Endothelial cell of umbilical vein (primary cell): ENCODE results near the gene C17orf78. TPM values are rescaled to one million over a fixed set of nuclear protein-coding genes. Genes with fewer than 3 reads are reported as not detected.

Experiments
- BruUV-seq: library from RNA; stranded (reverse); fragments of 400-500 nt; replicated peaks from 2 replicates; lab custom pipeline; 2021; lab: Mats Ljungman, UMichigan
- CTCF ChIA-PET: fragments of 300-600, 350-600 bp; sonication (Branson Sonifier 250); formaldehyde crosslinking; loops from one replicate; lab custom pipeline; 2021; ENCODE audit warnings: antibody characterized with exemption, inconsistent platforms; lab: Charles Lee
- POLR2A ChIA-PET: fragments of 300-600, 350-600 bp; sonication (Branson Sonifier 250); formaldehyde crosslinking; loops from one replicate; lab custom pipeline; 2021; ENCODE audit warnings: antibody characterized with exemption, inconsistent platforms; lab: Charles Lee
- DNase-seq: peaks from one replicate; pipeline ENCODE4 v3.0.0-alpha.2; 2011; ENCODE audit warnings: low read depth, low spot score
- FAIRE-seq: peaks from 2 replicates; lab custom pipeline; 2011; peaks lifted over from hg19 to GRCh38; lab: Jason Lieb, UNC
- H2AFZ ChIP-seq: 2 replicates; pipeline ENCODE4 v1.6.0; 2012; ENCODE audit warnings: low read depth, low read length, control low read depth, inconsistent platforms
- H3K27ac ChIP-seq: 2 replicates; pipeline ENCODE4 v1.5.1; 2011; ENCODE audit warnings: low read depth, mild to moderate bottlenecking, control low read depth, low read length, moderate library complexity; ENCODE audit not compliant: insufficient read depth
- H3K27me3 ChIP-seq, 2 experiments: 2 replicates each; pipeline versions ENCODE4 v1.6.0 to v1.6.1; 2011; ENCODE audit warnings: low read length in 2 of 2, mixed read lengths in 1 of 2; ENCODE audit not compliant: control insufficient read depth in 2 of 2, insufficient read depth in 2 of 2
- H3K36me3 ChIP-seq, 2 experiments: 2 replicates in 1 of 2; 3 replicates in 1 of 2; pipeline ENCODE4 v1.5.1; 2011; ENCODE audit warnings: low read length in 2 of 2, mild to moderate bottlenecking in 1 of 2, moderate library complexity in 1 of 2; ENCODE audit not compliant: control insufficient read depth in 2 of 2, insufficient read depth in 2 of 2; ENCODE audit errors: extremely low read depth in 1 of 2
- H3K4me1 ChIP-seq: 3 replicates; pipeline ENCODE4 v1.5.1; 2011; ENCODE audit warnings: mild to moderate bottlenecking, low read length; ENCODE audit not compliant: control insufficient read depth, insufficient read depth; ENCODE audit errors: extremely low read depth
- H3K4me2 ChIP-seq: 2 replicates; pipeline ENCODE4 v1.6.1; 2011; ENCODE audit warnings: low read length, control low read depth, mixed read lengths; ENCODE audit not compliant: insufficient read depth
- H3K4me3 ChIP-seq, 3 experiments: fragments of 200-600 bp in 1 of 3; sonication (generic), shearing (Covaris generic) in 1 of 3; replicated peaks in 1 of 3; 2 replicates each; pipeline ENCODE4 v1.5.1; 2011 to 2016; ENCODE audit warnings: control low read depth in 3 of 3, low read length in 3 of 3, mild to moderate bottlenecking in 2 of 3, inconsistent platforms in 1 of 3, low read depth in 1 of 3, moderate library complexity in 1 of 3; ENCODE audit not compliant: insufficient read depth in 1 of 3
- H3K79me2 ChIP-seq: 2 replicates; pipeline ENCODE4 v1.6.0; 2012; ENCODE audit warnings: low read length, inconsistent platforms; ENCODE audit not compliant: control insufficient read depth, insufficient read depth
- H3K9ac ChIP-seq: replicated peaks from 2 replicates; pipeline ENCODE3; 2011; ENCODE audit warnings: low read length, control low read depth; ENCODE audit not compliant: insufficient read depth; ENCODE audit errors: extremely low read depth
- H3K9me1 ChIP-seq: replicated peaks from 3 replicates; pipeline ENCODE4 v1.6.0; 2011; ENCODE audit warnings: mild to moderate bottlenecking, low read length; ENCODE audit not compliant: control insufficient read depth, insufficient read depth; ENCODE audit errors: extremely low read depth
- H3K9me3 ChIP-seq: replicated peaks from 2 replicates; pipeline ENCODE4 v1.5.1; 2012; ENCODE audit warnings: low read length, inconsistent platforms; ENCODE audit not compliant: control insufficient read depth, insufficient read depth
- H4K20me1 ChIP-seq: replicated peaks from 2 replicates; pipeline ENCODE3; 2011; ENCODE audit warnings: mild to moderate bottlenecking, low read length; ENCODE audit not compliant: control insufficient read depth, insufficient read depth; ENCODE audit errors: extremely low read depth
- CTCF ChIP-seq, 2 donors: IDR thresholded peaks; 1 replicate in 1 of 2; 2 replicates in 1 of 2; pipeline ENCODE4 v1.5.1; 2011; ENCODE audit warnings: low read length in 2 of 2, mild to moderate bottlenecking in 2 of 2, moderate library complexity in 2 of 2, control low read depth in 1 of 2, inconsistent platforms in 1 of 2, low read depth in 1 of 2; ENCODE audit not compliant: insufficient read depth in 1 of 2; ENCODE audit errors: extremely low read depth in 1 of 2
- EZH2 ChIP-seq: IDR thresholded peaks from 2 replicates; pipeline ENCODE4 v1.6.1; 2012; ENCODE audit warnings: borderline replicate concordance, low read depth, mild to moderate bottlenecking, moderate library complexity, low read length, inconsistent platforms; ENCODE audit not compliant: severe bottlenecking
- FOS ChIP-seq: IDR thresholded peaks from 2 replicates; pipeline ENCODE4 v1.6.1; 2011; ENCODE audit warnings: mild to moderate bottlenecking, low read length, moderate library complexity, borderline replicate concordance; ENCODE audit not compliant: insufficient read depth
- GATA2 ChIP-seq: IDR thresholded peaks from 2 replicates; pipeline ENCODE4 v1.7.0; 2011; ENCODE audit warnings: low read depth, mild to moderate bottlenecking, moderate library complexity, mixed read lengths, low read length; ENCODE audit not compliant: insufficient read length, insufficient read depth
- JUN ChIP-seq: IDR thresholded peaks from 2 replicates; pipeline ENCODE4 v1.6.1; 2011; ENCODE audit warnings: borderline replicate concordance, low read depth; ENCODE audit not compliant: insufficient read length, insufficient read depth
- MAX ChIP-seq: IDR thresholded peaks from 2 replicates; pipeline ENCODE4 v1.6.1; 2011; ENCODE audit not compliant: insufficient read depth, insufficient read length
- MYC ChIP-seq: IDR thresholded peaks from one replicate; pipeline ENCODE4 v1.6.1; 2011; ENCODE audit warnings: mild to moderate bottlenecking, low read depth, low read length
- POLR2A ChIP-seq: IDR thresholded peaks from 2 replicates; pipeline ENCODE4 v1.6.1; 2012; ENCODE audit warnings: low read depth, mild to moderate bottlenecking, control low read depth, low read length
- POLR2AphosphoS5 ChIP-seq: IDR thresholded peaks from 2 replicates; pipeline ENCODE4 v1.6.1; 2012; ENCODE audit warnings: low read depth, mild to moderate bottlenecking, control low read depth, low read length, moderate library complexity; ENCODE audit not compliant: insufficient read depth
- dilution Hi-C: fragments of 300-500 bp; cut with MboI; formaldehyde crosslinking; loops from one replicate; pipeline ENCODE4 v1.15.0; 2019; ENCODE audit warnings: low sequenced_read_pairs; ENCODE audit not compliant: extremely low pct_ligation_motif_present
- intact Hi-C: fragments of 100-400 bp; cut with micrococcal nuclease; formaldehyde crosslinking; loops from one replicate; pipeline ENCODE4 v1.10.0; 2022
- polyA plus RNA-seq, 4 experiments: library from polyadenylated mRNA; depleted of rRNA in 3 of 4; stranded (reverse) in 3 of 4; unstranded in 1 of 4; fragments of >200 nt; gene quantifications; 2 replicates each; pipeline versions ENCODE4 v1.2.1 to v1.2.3, GENCODE V29; 2011 to 2012; ENCODE audit warnings: missing spikeins in 1 of 4
- total RNA-seq: library from RNA; stranded (reverse); gene quantifications from 2 replicates; pipeline ENCODE4 v1.2.3, GENCODE V29; 2021

The C17orf78 gene
- total and polyA plus RNA-seq, 2 donors (not counting 3 experiments of a cell fraction or from before 2014, with no cell fraction given): not detected

- TF ChIP-seq EZH2: no peak
- TF ChIP-seq JUN: no peak
- TF ChIP-seq CTCF (IDR thresholded peaks at IDR 0.05; ENCODE audit: extremely low read depth in 1 of 2, insufficient read depth in 1 of 2, low read depth in 1 of 2, low read length in 2 of 2): no peak
- no peak for TF ChIP-seq FOS
- TF ChIP-seq POLR2A: no peak
- TF ChIP-seq MYC: no peak
- Histone ChIP-seq H3K9me1 (no peaks in the 10 kb centered on the region), H3K27ac (no peak overlapping the region), H3K4me2 (no peak overlapping the region), H3K4me3 (no peak overlapping the region), H3K9ac (no peak overlapping the region), H3K36me3 (peaks cover 0 to 11% of the 10 kb centered on the region in 2 experiments), H4K20me1 (no peaks in the 10 kb centered on the region), H2AFZ (no peak overlapping the region), H3K4me1 (no peaks in the 10 kb centered on the region), H3K27me3 (no peaks in the 10 kb centered on the region), H3K79me2 (peaks cover 4% of the 10 kb centered on the region), H3K9me3 (no peaks in the 10 kb centered on the region)
- FAIRE-seq (no peak), DNase-seq (no peak)
- intact Hi-C loops (no loop called here), dilution Hi-C loops (no loop called here)
- no TSS peak for BruUV-seq
- ChIA-PET CTCF (interaction anchor here (1.7 to 2.2 kb wide), 2 partner anchors 10 to 56 kb away, joined by 10 read pairs; no protein-coding TSS in a partner anchor), POLR2A (no interaction called here)
These were observed 53.3 kb downstream of the C17orf78 start for GRCh38 chr17:37429039-37429438.

GRCh38 chr17:37429453-37429852 lies 53.7 kb downstream of the C17orf78 start:
- DNase-seq (no peak), FAIRE-seq (no peak)
- dilution Hi-C loops: no loop called here
- Histone ChIP-seq H3K4me1 (no peaks in the 10 kb centered on the region), H3K27me3 (no peaks in the 10 kb centered on the region), H3K36me3 (peaks cover 0 to 11% of the 10 kb centered on the region in 2 experiments), H4K20me1 (no peaks in the 10 kb centered on the region), H3K4me2 (no peak overlapping the region), H3K9me3 (no peaks in the 10 kb centered on the region), H3K79me2 (peaks cover 4% of the 10 kb centered on the region), H3K27ac (no peak overlapping the region), H3K9me1 (no peaks in the 10 kb centered on the region), H2AFZ (no peak overlapping the region), H3K4me3 (no peak overlapping the region), H3K9ac (no peak overlapping the region)
- intact Hi-C loops: no loop called here
- BruUV-seq: no TSS peak
- ChIA-PET POLR2A (interaction anchor here (0.9 kb wide), 1 partner anchor 21 kb away, joined by 3 read pairs; no protein-coding TSS in a partner anchor), CTCF (interaction anchor here (1.1 to 2.2 kb wide), 6 partner anchors 9 to 78 kb away, joined by 3 to 10 read pairs (median 5); no protein-coding TSS in a partner anchor)
- TF ChIP-seq MYC: no peak
- no peak for TF ChIP-seq POLR2A
- TF ChIP-seq CTCF (IDR thresholded peaks at IDR 0.05; ENCODE audit: extremely low read depth in 1 of 2, insufficient read depth in 1 of 2, low read depth in 1 of 2, low read length in 2 of 2): no peak
- TF ChIP-seq JUN: no peak
- TF ChIP-seq MAX: no peak
- no peak for TF ChIP-seq FOS
- no peak for TF ChIP-seq POLR2AphosphoS5
- no peak for TF ChIP-seq EZH2
- TF ChIP-seq GATA2: no peak
